Adrenal gland (tissue), 5 donors: ENCODE data around the gene CNGA3.

Experiments
- CTCF ChIP-seq, 6 experiments: fragments of 450-650 bp in 4 of 6; fragments of 200-600 bp in 2 of 6; sonication (generic) in 1 of 6; IDR thresholded peaks; 1 replicate in 5 of 6; 2 replicates in 1 of 6; pipeline versions ENCODE4 v1.5.1 to v1.8.0; 2016 to 2021; ENCODE audit warnings: antibody characterized with exemption in 6 of 6, mild to moderate bottlenecking in 2 of 6, moderate library complexity in 1 of 6
- POLR2A ChIP-seq, 2 donors: fragments of 450-650 bp; IDR thresholded peaks; one replicate each; pipeline ENCODE4 v1.6.1; 2017; ENCODE audit warnings: antibody characterized with exemption in 2 of 2, mild to moderate bottlenecking in 2 of 2, moderate library complexity in 1 of 2
- donor health status: DM: no; HTN: no; CAD: no.

DNA sequence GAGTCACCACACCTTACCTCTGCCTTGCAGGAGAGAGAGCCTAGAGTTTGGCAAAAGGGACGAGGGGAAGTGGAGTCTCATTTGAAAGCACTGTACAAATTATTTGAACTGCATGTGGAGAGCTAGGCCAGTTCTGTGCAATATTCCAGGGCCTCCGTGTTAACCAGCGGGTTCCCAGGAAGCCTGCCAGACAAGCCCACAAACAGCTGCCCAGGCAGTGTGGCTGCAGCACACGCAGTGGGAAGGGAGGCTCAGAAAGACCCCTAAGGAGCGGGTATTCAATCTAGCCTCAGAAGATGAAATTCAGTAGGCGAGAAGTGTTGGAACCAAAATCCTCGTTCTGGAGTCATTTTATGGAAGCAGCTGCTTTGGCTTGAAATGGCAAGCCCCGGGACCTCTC is 30.7 kb downstream of the CNGA3 start:
- TF ChIP-seq CTCF (IDR thresholded peaks at IDR 0.05) (no peak), POLR2A (IDR thresholded peaks at IDR 0.05) (no peak)
